DND-41 (cell line): ENCODE measurements around the gene POFUT1.

Experiments used
- ATAC-seq: fragments of 200-7000 bp; cut with Tn5 transposase; 3 replicates; pipeline ENCODE4 v1.9.1; 2021; ENCODE audit warnings: low read depth; ENCODE audit not compliant: insufficient read depth
- DNase-seq: peaks from one replicate; pipeline ENCODE4 v3.0.0-alpha.2; 2020
- H2AFZ ChIP-seq: 2 replicates; pipeline ENCODE4 v1.6.0; 2012; ENCODE audit warnings: low read depth, low read length
- H3K27ac ChIP-seq: 2 replicates; pipeline ENCODE4 v1.5.1; 2012; ENCODE audit warnings: low read length, inconsistent platforms
- H3K27me3 ChIP-seq: fragments of 200-600 bp; sonication (generic); 2 replicates; pipeline ENCODE4 v1.6.0; 2012; ENCODE audit warnings: low read length, mild to moderate bottlenecking, inconsistent platforms; ENCODE audit not compliant: insufficient read depth, poor library complexity
- H3K36me3 ChIP-seq: 2 replicates; pipeline ENCODE4 v1.5.1; 2012; ENCODE audit warnings: low read length, inconsistent platforms; ENCODE audit not compliant: insufficient read depth
- H3K4me1 ChIP-seq: 2 replicates; pipeline ENCODE4 v1.5.1; 2012; ENCODE audit warnings: mild to moderate bottlenecking, low read length; ENCODE audit not compliant: insufficient read depth
- H3K4me2 ChIP-seq: 2 replicates; pipeline ENCODE4 v1.6.0; 2012; ENCODE audit warnings: mild to moderate bottlenecking, moderate library complexity, low read length, inconsistent platforms; ENCODE audit not compliant: insufficient read depth
- H3K4me3 ChIP-seq, 2 experiments: fragments of 200-600 bp in 1 of 2; shearing (Covaris generic) in 1 of 2; 2 replicates each; pipeline ENCODE4 v1.5.1; 2012 to 2016; ENCODE audit warnings: inconsistent platforms in 2 of 2, low read length in 2 of 2, mild to moderate bottlenecking in 2 of 2, low read depth in 1 of 2, moderate library complexity in 1 of 2
- H3K79me2 ChIP-seq: 2 replicates; pipeline ENCODE4 v1.6.0; 2012; ENCODE audit warnings: low read length, inconsistent platforms; ENCODE audit not compliant: insufficient read depth
- H3K9ac ChIP-seq: 2 replicates; pipeline ENCODE4 v1.6.0; 2012; ENCODE audit warnings: low read depth, mild to moderate bottlenecking, inconsistent platforms, low read length, moderate library complexity
- H3K9me3 ChIP-seq: 2 replicates; pipeline ENCODE4 v1.5.1; 2012; ENCODE audit warnings: low read length, moderate library complexity, mild to moderate bottlenecking, inconsistent platforms; ENCODE audit not compliant: insufficient read depth, severe bottlenecking
- H4K20me1 ChIP-seq: 2 replicates; pipeline ENCODE4 v1.6.0; 2012; ENCODE audit warnings: low read length; ENCODE audit not compliant: insufficient read depth
- CTCF ChIP-seq: IDR thresholded peaks from 2 replicates; pipeline ENCODE4 v1.5.1; 2012; ENCODE audit warnings: borderline replicate concordance, low read length, moderate library complexity, mild to moderate bottlenecking; ENCODE audit not compliant: poor library complexity, severe bottlenecking; ENCODE audit errors: extremely low read depth
- EZH2 ChIP-seq: IDR thresholded peaks from 3 replicates; pipeline ENCODE4 v1.6.1; 2012; ENCODE audit warnings: borderline replicate concordance, low read depth, mild to moderate bottlenecking, moderate library complexity, low read length, inconsistent platforms; ENCODE audit not compliant: severe bottlenecking

Gene POFUT1

GRCh38 chr20:32181606-32182005 lies 26.1 kb upstream of the POFUT1 start:
- TF ChIP-seq EZH2 (no peak), CTCF (no peak)
- H2AFZ ChIP-seq: no peak overlapping the region
- no peaks in the 10 kb centered on the region for H3K79me2 ChIP-seq
- DNase-seq (no peak), ATAC-seq (no peak)
- no peak overlapping the region for H3K27ac ChIP-seq
- H3K9ac ChIP-seq: no peak overlapping the region
- H4K20me1 ChIP-seq: no peaks in the 10 kb centered on the region
- H3K36me3 ChIP-seq: no peaks in the 10 kb centered on the region
- no peak overlapping the region for H3K4me3 ChIP-seq
- H3K4me1 ChIP-seq: no peaks in the 10 kb centered on the region
- H3K4me2 ChIP-seq: no peak overlapping the region
- no peaks in the 10 kb centered on the region for H3K9me3 ChIP-seq
- H3K27me3 ChIP-seq: no peaks in the 10 kb centered on the region

GRCh38 chr20:32183947-32184635 lies 23.6 kb upstream of the POFUT1 start:
- peaks cover 8% of the 10 kb centered on the region for H3K4me1 ChIP-seq
- H3K4me3 ChIP-seq: no peak overlapping the region
- no peaks in the 10 kb centered on the region for H3K9me3 ChIP-seq
- no peak for DNase-seq
- TF ChIP-seq EZH2 (no peak), CTCF (no peak)
- peaks cover 1% of the 10 kb centered on the region; the same call in 1 of the 2 replicates for H3K79me2 ChIP-seq
- H4K20me1 ChIP-seq: no peaks in the 10 kb centered on the region
- no peak overlapping the region for H3K9ac ChIP-seq
- no peaks in the 10 kb centered on the region for H3K27me3 ChIP-seq
- H3K27ac ChIP-seq: no peak overlapping the region
- H3K36me3 ChIP-seq: no peaks in the 10 kb centered on the region
- ATAC-seq: no peak
- no peak overlapping the region for H3K4me2 ChIP-seq
- H2AFZ ChIP-seq: no peak overlapping the region

- no peak overlapping the region for H3K27ac ChIP-seq
- no peaks in the 10 kb centered on the region for H3K36me3 ChIP-seq
- no peak overlapping the region for H3K9ac ChIP-seq
- peaks cover 9% of the 10 kb centered on the region for H3K79me2 ChIP-seq
- H3K4me2 ChIP-seq: no peak overlapping the region
- DNase-seq (no peak), ATAC-seq (no peak)
- no peaks in the 10 kb centered on the region for H4K20me1 ChIP-seq
- H3K27me3 ChIP-seq: no peaks in the 10 kb centered on the region
- H3K9me3 ChIP-seq: no peaks in the 10 kb centered on the region
- TF ChIP-seq CTCF (no peak), EZH2 (no peak)
- H3K4me3 ChIP-seq: no peak overlapping the region
- no peak overlapping the region for H2AFZ ChIP-seq
- H3K4me1 ChIP-seq: peaks cover 16% of the 10 kb centered on the region
These were observed 22.6 kb upstream of the POFUT1 start for GRCh38 chr20:32184961-32185603.

- Histone ChIP-seq H3K79me2 (peaks cover 9% of the 10 kb centered on the region), H3K36me3 (0 out of 2 replicates have a peak, but pooled peaks cover 2% of the 10 kb centered on the region), H3K9ac (no peak overlapping the region), H3K27me3 (no peaks in the 10 kb centered on the region), H3K4me3 (no peak overlapping the region), H4K20me1 (peaks cover 3% of the 10 kb centered on the region; the same call in 1 of the 2 replicates), H3K4me1 (peaks cover 26% of the 10 kb centered on the region), H3K9me3 (no peaks in the 10 kb centered on the region), H3K27ac (no peak overlapping the region), H2AFZ (no peak overlapping the region), H3K4me2 (no peak overlapping the region)
- DNase-seq (no peak), ATAC-seq (no peak)
- TF ChIP-seq EZH2 (no peak), CTCF (no peak)
These were observed 21.2 kb upstream of the POFUT1 start for GRCh38 chr20:32186506-32186905.
